B cell (primary cell): ENCODE measurements around the gene CFAP100. TPM values are rescaled to one million over a fixed set of nuclear protein-coding genes. Genes with fewer than 3 reads are reported as not detected.

Source experiments
- ATAC-seq: fragments of 200-7000 bp; cut with Tn5 transposase; one replicate; pipeline ENCODE4 v1.10.0; 2021; ENCODE audit warnings: low read depth, mild to moderate bottlenecking, moderate number of reproducible peaks, moderate library complexity
- CTCF ChIA-PET: fragments of 350-600 bp; sonication (Branson Sonifier 250); formaldehyde crosslinking; loops from one replicate; lab custom pipeline; 2021; ENCODE audit warnings: antibody characterized with exemption, inconsistent platforms; lab: Charles Lee
- POLR2A ChIA-PET: fragments of 350-600 bp; sonication (Branson Sonifier 250); formaldehyde crosslinking; loops from one replicate; lab custom pipeline; 2021; ENCODE audit warnings: antibody characterized with exemption; lab: Charles Lee
- DNase-seq: peaks from one replicate; pipeline ENCODE4 v3.0.0; 2013
- H2AFZ ChIP-seq: 2 replicates; pipeline ENCODE4 v1.6.1; 2012; ENCODE audit warnings: mild to moderate bottlenecking, low read depth, low read length; ENCODE audit not compliant: insufficient read depth, poor library complexity, severe bottlenecking
- H3K27ac ChIP-seq, 2 donors: 1 replicate in 1 of 2; 2 replicates in 1 of 2; pipeline ENCODE4 v1.5.1; 2012 to 2013; ENCODE audit warnings: low read length in 2 of 2, mild to moderate bottlenecking in 2 of 2, moderate library complexity in 1 of 2
- H3K27me3 ChIP-seq, 4 experiments: fragments of 200-600 bp in 1 of 4; sonication (generic) in 1 of 4; replicated peaks in 1 of 4; 1 replicate in 2 of 4; 2 replicates in 2 of 4; pipeline versions ENCODE4 v1.6.1 to v1.7.0; 2013 to 2016; ENCODE audit warnings: low read length in 3 of 4, mild to moderate bottlenecking in 2 of 4, mixed read lengths in 1 of 4, moderate library complexity in 1 of 4; ENCODE audit not compliant: insufficient read depth in 4 of 4, control insufficient read depth in 3 of 4; ENCODE audit errors: control extremely low read depth in 1 of 4
- H3K36me3 ChIP-seq, 2 experiments: replicated peaks in 1 of 2; 1 replicate in 1 of 2; 2 replicates in 1 of 2; pipeline versions ENCODE4 v1.6.1 to v1.7.1; 2013; ENCODE audit warnings: low read length in 1 of 2; ENCODE audit not compliant: insufficient read depth in 2 of 2, control insufficient read depth in 1 of 2; ENCODE audit errors: control extremely low read depth in 1 of 2, extremely low read depth in 1 of 2
- H3K4me1 ChIP-seq, 2 donors: fragments of 200-600 bp in 1 of 2; sonication (generic) in 1 of 2; 1 replicate in 1 of 2; 2 replicates in 1 of 2; pipeline versions ENCODE4 v1.5.1 to v1.6.1; 2013 to 2017; ENCODE audit warnings: low read length in 2 of 2; ENCODE audit not compliant: control insufficient read depth in 2 of 2, insufficient read depth in 2 of 2
- H3K4me2 ChIP-seq: replicated peaks from 2 replicates; pipeline ENCODE3; 2012; ENCODE audit warnings: mild to moderate bottlenecking, low read depth, low read length; ENCODE audit not compliant: poor library complexity, severe bottlenecking
- H3K4me3 ChIP-seq, 5 experiments: fragments of 200-600 bp in 1 of 5; sonication (generic) in 1 of 5; 1 replicate in 3 of 5; 2 replicates in 2 of 5; pipeline versions ENCODE4 v1.5.1 to v1.7.0; 2011 to 2016; ENCODE audit warnings: low read length in 4 of 5, mild to moderate bottlenecking in 4 of 5, low read depth in 2 of 5, control low read depth in 1 of 5, moderate library complexity in 1 of 5; ENCODE audit not compliant: insufficient read depth in 1 of 5; ENCODE audit errors: control extremely low read depth in 1 of 5, extremely low read depth in 1 of 5
- H3K79me2 ChIP-seq: fragments of 200-600 bp; sonication (generic); one replicate; pipeline ENCODE4 v1.6.0; 2016; ENCODE audit warnings: low read length; ENCODE audit not compliant: control insufficient read depth, insufficient read depth
- H3K9ac ChIP-seq: fragments of 200-600 bp; sonication (generic); 2 replicates; pipeline ENCODE4 v1.6.1; 2017; ENCODE audit warnings: mild to moderate bottlenecking, low read length, moderate library complexity
- H3K9me3 ChIP-seq, 3 donors: one replicate each; pipeline versions ENCODE4 v1.6.1 to v1.7.1; 2013; ENCODE audit warnings: low read length in 2 of 3; ENCODE audit not compliant: control insufficient read depth in 2 of 3, insufficient read depth in 1 of 3; ENCODE audit errors: control extremely low read depth in 1 of 3
- H4K20me1 ChIP-seq: 2 replicates; pipeline ENCODE4 v1.6.0; 2012; ENCODE audit warnings: mild to moderate bottlenecking, low read length; ENCODE audit not compliant: insufficient read depth, control insufficient read depth, poor library complexity, severe bottlenecking
- H3K27ac Mint-ChIP-seq: one replicate; pipeline ENCODE4 v1.8.0; 2021; ENCODE audit warnings: mixed read lengths
- H3K27me3 Mint-ChIP-seq: one replicate; pipeline ENCODE4 v1.8.0; 2021; ENCODE audit warnings: mixed read lengths
- H3K4me1 Mint-ChIP-seq: one replicate; pipeline ENCODE4 v1.8.0; 2021; ENCODE audit warnings: mixed read lengths
- H3K4me3 Mint-ChIP-seq: one replicate; pipeline ENCODE4 v1.8.0; 2021; ENCODE audit warnings: mixed read lengths
- H3K9me3 Mint-ChIP-seq: one replicate; pipeline ENCODE4 v1.8.0; 2022; ENCODE audit warnings: mixed read lengths; ENCODE audit not compliant: insufficient read depth
- CTCF ChIP-seq: fragments of 200-600 bp; IDR thresholded peaks from one replicate; pipeline ENCODE4 v1.8.0; 2022; ENCODE audit warnings: antibody characterized with exemption, mild to moderate bottlenecking
- EZH2 ChIP-seq: IDR thresholded peaks from 2 replicates; pipeline ENCODE4 v1.6.1; 2012; ENCODE audit warnings: borderline replicate concordance, low read depth, mild to moderate bottlenecking, moderate library complexity, low read length; ENCODE audit not compliant: insufficient read depth, poor library complexity, severe bottlenecking
- WGBS: methylation state at CpG from one replicate; pipeline ENCODE4 v1.1.5; 2013; ENCODE audit warnings: missing lambda C conversion rate; ENCODE audit not compliant: insufficient coverage; 5-methylcytosine and 5-hydroxymethylcytosine counted together
- intact Hi-C: fragments of 100-400 bp; cut with micrococcal nuclease; formaldehyde crosslinking; loops from one replicate; pipeline ENCODE4 v1.10.0; 2022
- polyA plus RNA-seq: library from polyadenylated mRNA; depleted of rRNA; stranded (reverse); fragments of >200 nt; gene quantifications from 2 replicates; pipeline ENCODE4 v1.2.3, GENCODE V29; 2012
- total RNA-seq, 2 donors: library from RNA; stranded (reverse); fragments of 120-200 nt in 1 of 2; gene quantifications; 1 replicate in 1 of 2; 2 replicates in 1 of 2; pipeline versions ENCODE4 v1.2.3 to v1.2.4, GENCODE V29; 2013 to 2022

CFAP100 gene
- total and polyA plus RNA-seq, 2 donors (not counting 1 experiment from before 2014, with no cell fraction given): not detected

GRCh38 chr3:126466886-126467610 lies 72.3 kb downstream of the CFAP100 start:
- no peak overlapping the region for H3K27ac Mint-ChIP-seq
- H3K9me3 Mint-ChIP-seq: no peaks in the 10 kb centered on the region
- no peak overlapping the region for H3K4me2 ChIP-seq
- no peak overlapping the region for H3K4me3 ChIP-seq
- ChIA-PET POLR2A (no interaction called here), CTCF (no interaction called here)
- H3K27ac ChIP-seq: no peak overlapping the region
- H3K9me3 ChIP-seq: no peaks in the 10 kb centered on the region
- H3K4me1 ChIP-seq: peaks cover 2% of the 10 kb centered on the region in 2 donors
- ATAC-seq: no peak
- no peaks in the 10 kb centered on the region for H3K27me3 Mint-ChIP-seq
- H3K36me3 ChIP-seq: peaks cover 25 to 92% of the 10 kb centered on the region in 2 experiments
- H4K20me1 ChIP-seq: peaks cover 87% of the 10 kb centered on the region
- H2AFZ ChIP-seq: no peak overlapping the region
- TF ChIP-seq EZH2 (no peak), CTCF (no peak)
- intact Hi-C loops: no loop called here
- H3K4me3 Mint-ChIP-seq: no peak overlapping the region
- no peak for DNase-seq
- peaks cover 59% of the 10 kb centered on the region for H3K79me2 ChIP-seq
- H3K9ac ChIP-seq: no peak overlapping the region
- WGBS: 88% methylated on average over 15 of the region's 19 CpGs
- H3K4me1 Mint-ChIP-seq: peaks cover 12% of the 10 kb centered on the region
- no peaks in the 10 kb centered on the region for H3K27me3 ChIP-seq

GRCh38 chr3:126467611-126467955 lies 72.9 kb downstream of the CFAP100 start:
- Histone ChIP-seq H3K4me3 (no peak overlapping the region), H3K9me3 (no peaks in the 10 kb centered on the region), H3K79me2 (peaks cover 59% of the 10 kb centered on the region), H3K4me2 (no peak overlapping the region), H2AFZ (no peak overlapping the region), H3K4me1 (peaks cover 7% of the 10 kb centered on the region in 2 donors), H4K20me1 (peaks cover 83% of the 10 kb centered on the region), H3K27ac (no peak overlapping the region), H3K36me3 (peaks cover 21 to 89% of the 10 kb centered on the region in 2 experiments), H3K9ac (no peak overlapping the region), H3K27me3 (no peaks in the 10 kb centered on the region)
- ATAC-seq: no peak
- WGBS: 81% methylated on average over 7 of the region's 8 CpGs
- TF ChIP-seq EZH2: no peak
- TF ChIP-seq CTCF: no peak
- Mint-ChIP-seq H3K4me1 (peaks cover 17% of the 10 kb centered on the region), H3K27me3 (no peaks in the 10 kb centered on the region), H3K27ac (no peak overlapping the region), H3K9me3 (no peaks in the 10 kb centered on the region), H3K4me3 (no peak overlapping the region)
- POLR2A ChIA-PET: no interaction called here
- CTCF ChIA-PET: no interaction called here
- DNase-seq: no peak
- intact Hi-C loops: no loop called here
